Mesendoderm (in vitro differentiated cells): ENCODE results near the gene ABCA2.

ENCODE experiments used
- DNase-seq: peaks from one replicate; pipeline ENCODE4 v3.0.0; 2013
- H2AK5ac ChIP-seq: 2 replicates; pipeline ENCODE4 v1.6.1; 2013; ENCODE audit warnings: low read length, inconsistent platforms
- H2BK120ac ChIP-seq: 2 replicates; pipeline ENCODE4 v1.6.1; 2013; ENCODE audit warnings: low read depth, mild to moderate bottlenecking, low read length, moderate library complexity, mixed read lengths
- H2BK15ac ChIP-seq: replicated peaks from 2 replicates; pipeline ENCODE4 v1.6.1; 2013; ENCODE audit warnings: low read depth, mild to moderate bottlenecking, moderate library complexity
- H2BK5ac ChIP-seq: 2 replicates; pipeline ENCODE4 v1.6.1; 2013; ENCODE audit warnings: low read length, inconsistent platforms
- H3K18ac ChIP-seq: 2 replicates; pipeline ENCODE4 v1.6.1; 2013; ENCODE audit warnings: mild to moderate bottlenecking, low read length, mixed read lengths
- H3K23ac ChIP-seq: one replicate; pipeline ENCODE4 v1.6.1; 2013; ENCODE audit warnings: low read length
- H3K27ac ChIP-seq: 2 replicates; pipeline ENCODE4 v1.5.1; 2013; ENCODE audit warnings: low read depth, mild to moderate bottlenecking, inconsistent platforms, low read length, moderate library complexity
- H3K27me3 ChIP-seq: 2 replicates; pipeline ENCODE4 v1.6.1; 2013; ENCODE audit warnings: low read length, control low read depth, mild to moderate bottlenecking, inconsistent platforms; ENCODE audit not compliant: insufficient read depth, poor library complexity
- H3K36me3 ChIP-seq: 2 replicates; pipeline ENCODE4 v1.6.1; 2013; ENCODE audit warnings: low read length, inconsistent platforms; ENCODE audit not compliant: control insufficient read depth, insufficient read depth
- H3K4ac ChIP-seq: one replicate; pipeline ENCODE4 v1.6.1; 2013; ENCODE audit warnings: low read depth, mild to moderate bottlenecking, low read length, moderate library complexity
- H3K4me1 ChIP-seq: 2 replicates; pipeline ENCODE4 v1.6.1; 2013; ENCODE audit warnings: low read depth, low read length, inconsistent platforms; ENCODE audit not compliant: control insufficient read depth
- H3K4me2 ChIP-seq: 2 replicates; pipeline ENCODE4 v1.6.1; 2013; ENCODE audit warnings: low read length
- H3K4me3 ChIP-seq: 2 replicates; pipeline ENCODE4 v1.5.1; 2013; ENCODE audit warnings: mild to moderate bottlenecking, low read length
- H3K56ac ChIP-seq: one replicate; pipeline ENCODE4 v1.6.1; 2013; ENCODE audit warnings: low read length
- H3K79me1 ChIP-seq: 2 replicates; pipeline ENCODE4 v1.6.1; 2013; ENCODE audit warnings: low read length, inconsistent platforms
- H3K79me2 ChIP-seq: 2 replicates; pipeline ENCODE4 v1.6.1; 2013; ENCODE audit warnings: mild to moderate bottlenecking, low read length; ENCODE audit not compliant: control insufficient read depth, insufficient read depth
- H3K9ac ChIP-seq: 2 replicates; pipeline ENCODE4 v1.6.1; 2013; ENCODE audit warnings: low read length, inconsistent platforms
- H4K5ac ChIP-seq: one replicate; pipeline ENCODE4 v1.6.1; 2013; ENCODE audit warnings: low read length
- H4K8ac ChIP-seq: one replicate; pipeline ENCODE4 v1.6.1; 2013; ENCODE audit warnings: low read depth, mild to moderate bottlenecking, control low read depth, low read length, moderate library complexity
- WGBS: extraction: QIAGEN DNeasy Blood & Tissue Kit; methylation state at CpG from one replicate; pipeline ENCODE4 v1.1.7; 2013; ENCODE audit warnings: low lambda C conversion rate, missing lambda C conversion rate; ENCODE audit not compliant: insufficient coverage; ENCODE audit errors: extremely low coverage; 5-methylcytosine and 5-hydroxymethylcytosine counted together

Gene ABCA2

GRCh38 chr9:137016436-137016835, 11.6 kb downstream of the ABCA2 start:
- no peak overlapping the region for H2BK120ac ChIP-seq
- H4K8ac ChIP-seq, result no peak overlapping the region
- no peak for DNase-seq
- H2AK5ac ChIP-seq, result no peak overlapping the region
- H2BK15ac ChIP-seq, result no peak overlapping the region
- H3K4me3 ChIP-seq, result no peak overlapping the region
- no peaks in the 10 kb centered on the region for H3K79me2 ChIP-seq
- no peaks in the 10 kb centered on the region for H3K4me1 ChIP-seq
- H3K27me3 ChIP-seq, result no peaks in the 10 kb centered on the region
- no peak overlapping the region for H2BK5ac ChIP-seq
- no peak overlapping the region for H3K18ac ChIP-seq
- no peak overlapping the region for H3K9ac ChIP-seq
- no peaks in the 10 kb centered on the region for H3K79me1 ChIP-seq
- no peak overlapping the region for H3K4ac ChIP-seq
- no peak overlapping the region for H3K27ac ChIP-seq
- H4K5ac ChIP-seq, result no peak overlapping the region
- H3K56ac ChIP-seq, result no peak overlapping the region
- no CpG with 5 or more reads among the region's 16 CpGs for WGBS
- H3K36me3 ChIP-seq, result no peaks in the 10 kb centered on the region
- no peak overlapping the region for H3K23ac ChIP-seq
- H3K4me2 ChIP-seq, result no peak overlapping the region

GRCh38 chr9:137015976-137016375, 12.1 kb downstream of the ABCA2 start:
- no peaks in the 10 kb centered on the region for H3K36me3 ChIP-seq
- no peak overlapping the region for H4K5ac ChIP-seq
- H3K4me1 ChIP-seq, result no peaks in the 10 kb centered on the region
- no peaks in the 10 kb centered on the region for H3K79me2 ChIP-seq
- H3K4me3 ChIP-seq, result no peak overlapping the region
- H2BK5ac ChIP-seq, result no peak overlapping the region
- H3K18ac ChIP-seq, result no peak overlapping the region
- H3K56ac ChIP-seq, result no peak overlapping the region
- H3K23ac ChIP-seq, result no peak overlapping the region
- no peak overlapping the region for H3K4me2 ChIP-seq
- no peak overlapping the region for H3K27ac ChIP-seq
- H3K27me3 ChIP-seq, result no peaks in the 10 kb centered on the region
- WGBS, result no CpG with 5 or more reads among the region's 21 CpGs
- H3K79me1 ChIP-seq, result no peaks in the 10 kb centered on the region
- no peak overlapping the region for H2BK15ac ChIP-seq
- DNase-seq, result no peak
- no peak overlapping the region for H2BK120ac ChIP-seq
- no peak overlapping the region for H2AK5ac ChIP-seq
- H3K9ac ChIP-seq, result no peak overlapping the region
- no peak overlapping the region for H4K8ac ChIP-seq
- no peak overlapping the region for H3K4ac ChIP-seq

- H3K18ac ChIP-seq, result no peak overlapping the region
These were observed 12.5 kb downstream of the ABCA2 start for GRCh38 chr9:137015540-137015930.

GRCh38 chr9:137014776-137015539, 13.1 kb downstream of the ABCA2 start:
- DNase-seq, result no peak
- Histone ChIP-seq H3K9ac (no peak overlapping the region), H3K79me1 (no peaks in the 10 kb centered on the region), H2BK5ac (no peak overlapping the region), H4K8ac (no peak overlapping the region), H3K27me3 (no peaks in the 10 kb centered on the region), H3K36me3 (no peaks in the 10 kb centered on the region), H3K4me1 (no peaks in the 10 kb centered on the region), H2BK15ac (no peak overlapping the region), H3K79me2 (no peaks in the 10 kb centered on the region), H3K4me3 (no peak overlapping the region), H3K18ac (no peak overlapping the region), H2BK120ac (no peak overlapping the region), H4K5ac (no peak overlapping the region), H3K4me2 (no peak overlapping the region), H3K23ac (no peak overlapping the region), H3K56ac (no peak overlapping the region), H3K27ac (no peak overlapping the region), H2AK5ac (no peak overlapping the region), H3K4ac (no peak overlapping the region)
- WGBS, result no CpG with 5 or more reads among the region's 36 CpGs

More at GRCh38 chr9:137015540-137015930, 12.5 kb downstream of the ABCA2 start:
- no peak overlapping the region for H2BK5ac ChIP-seq
- H3K9ac ChIP-seq, result no peak overlapping the region
- H3K4ac ChIP-seq, result no peak overlapping the region
- H4K5ac ChIP-seq, result no peak overlapping the region
- H3K27ac ChIP-seq, result no peak overlapping the region
- H4K8ac ChIP-seq, result no peak overlapping the region
- H3K56ac ChIP-seq, result no peak overlapping the region
- H3K23ac ChIP-seq, result no peak overlapping the region
- no peaks in the 10 kb centered on the region for H3K36me3 ChIP-seq
- no peak overlapping the region for H3K4me2 ChIP-seq
- no CpG with 5 or more reads among the region's 25 CpGs for whole genome bisulfite sequencing
- DNase-seq, result no peak
- no peaks in the 10 kb centered on the region for H3K27me3 ChIP-seq
- no peak overlapping the region for H2AK5ac ChIP-seq
- no peak overlapping the region for H2BK15ac ChIP-seq
- no peaks in the 10 kb centered on the region for H3K4me1 ChIP-seq
- H3K79me1 ChIP-seq, result no peaks in the 10 kb centered on the region
- no peak overlapping the region for H3K4me3 ChIP-seq
- no peak overlapping the region for H2BK120ac ChIP-seq
- no peaks in the 10 kb centered on the region for H3K79me2 ChIP-seq

GRCh38 chr9:137014166-137014565, 13.9 kb downstream of the ABCA2 start:
- no peak overlapping the region for H2AK5ac ChIP-seq
- H2BK15ac ChIP-seq, result no peak overlapping the region
- no peaks in the 10 kb centered on the region for H3K79me2 ChIP-seq
- H3K4me2 ChIP-seq, result no peak overlapping the region
- WGBS, result no CpG with 5 or more reads among the region's 23 CpGs
- no peak overlapping the region for H4K8ac ChIP-seq
- H2BK120ac ChIP-seq, result no peak overlapping the region
- DNase-seq, result no peak
- no peak overlapping the region for H3K23ac ChIP-seq
- H4K5ac ChIP-seq, result no peak overlapping the region
- no peaks in the 10 kb centered on the region for H3K36me3 ChIP-seq
- H3K27ac ChIP-seq, result no peak overlapping the region
- no peak overlapping the region for H3K18ac ChIP-seq
- H3K79me1 ChIP-seq, result no peaks in the 10 kb centered on the region
- no peaks in the 10 kb centered on the region for H3K4me1 ChIP-seq
- no peak overlapping the region for H2BK5ac ChIP-seq
- H3K27me3 ChIP-seq, result no peaks in the 10 kb centered on the region
- no peak overlapping the region for H3K56ac ChIP-seq
- H3K4me3 ChIP-seq, result no peak overlapping the region
- H3K4ac ChIP-seq, result no peak overlapping the region
- no peak overlapping the region for H3K9ac ChIP-seq

- no CpG with 5 or more reads among the region's 20 CpGs for WGBS
- no peak overlapping the region for H3K23ac ChIP-seq
- no peak overlapping the region for H3K18ac ChIP-seq
- H3K4ac ChIP-seq, result no peak overlapping the region
- H4K8ac ChIP-seq, result no peak overlapping the region
- no peak overlapping the region for H2AK5ac ChIP-seq
- H3K4me1 ChIP-seq, result no peaks in the 10 kb centered on the region
- no peak overlapping the region for H4K5ac ChIP-seq
- H3K36me3 ChIP-seq, result no peaks in the 10 kb centered on the region
- no peak overlapping the region for H3K9ac ChIP-seq
- H3K79me2 ChIP-seq, result no peaks in the 10 kb centered on the region
- H3K79me1 ChIP-seq, result no peaks in the 10 kb centered on the region
- H3K4me3 ChIP-seq, result no peak overlapping the region
- H2BK120ac ChIP-seq, result no peak overlapping the region
- no peaks in the 10 kb centered on the region for H3K27me3 ChIP-seq
- H3K56ac ChIP-seq, result no peak overlapping the region
- no peak overlapping the region for H3K27ac ChIP-seq
- H2BK5ac ChIP-seq, result no peak overlapping the region
- H3K4me2 ChIP-seq, result no peak overlapping the region
- no peak for DNase-seq
- no peak overlapping the region for H2BK15ac ChIP-seq
These were observed 14.5 kb downstream of the ABCA2 start for GRCh38 chr9:137013571-137013940.
